Caco-2 (cell line): ENCODE results near the gene WDR77. TPM values are rescaled to one million over a fixed set of nuclear protein-coding genes. Genes with fewer than 3 reads are reported as not detected.

Experiments
- BruUV-seq: library from RNA; stranded (reverse); fragments of 400-500 nt; replicated peaks from 2 replicates; lab custom pipeline; 2021; lab: Mats Ljungman, UMichigan
- CTCF ChIA-PET: fragments of 300-600 bp; sonication (Branson Sonifier 250); formaldehyde crosslinking; loops from one replicate; lab custom pipeline; 2022; ENCODE audit warnings: antibody characterized with exemption; lab: Charles Lee
- POLR2A ChIA-PET: fragments of 300-600 bp; sonication (Branson Sonifier 250); formaldehyde crosslinking; loops from one replicate; lab custom pipeline; 2022; ENCODE audit warnings: antibody characterized with exemption; lab: Charles Lee
- DNase-seq, 2 experiments: peaks; one replicate each; pipeline versions ENCODE4 v3.0.0 to v3.0.0-alpha.2; 2020 to 2022
- H3K27me3 ChIP-seq: replicated peaks from 2 replicates; pipeline ENCODE4 v1.6.0; 2011; ENCODE audit warnings: low read length; ENCODE audit not compliant: control insufficient read depth, insufficient read depth
- H3K36me3 ChIP-seq: 2 replicates; pipeline ENCODE4 v1.5.1; 2011; ENCODE audit warnings: low read length; ENCODE audit not compliant: control insufficient read depth, insufficient read depth
- H3K4me1 ChIP-seq: fragments of 250-450 bp; sonication (Bioruptor Pico); 2 replicates; pipeline ENCODE4 v1.5.1; 2020; ENCODE audit warnings: mild to moderate bottlenecking
- H3K4me3 ChIP-seq: 2 replicates; pipeline ENCODE4 v1.5.1; 2011; ENCODE audit warnings: low read depth, mild to moderate bottlenecking, control low read depth, low read length
- H3K9me3 ChIP-seq: fragments of 250-450 bp; sonication (Bioruptor Pico); 2 replicates; pipeline ENCODE4 v1.5.1; 2020; ENCODE audit warnings: mild to moderate bottlenecking, moderate library complexity
- H3K27ac Mint-ChIP-seq: one replicate; pipeline ENCODE4 v1.8.0; 2022; ENCODE audit warnings: mixed read lengths; ENCODE audit not compliant: unreplicated experiment
- H3K27me3 Mint-ChIP-seq: one replicate; pipeline ENCODE4 v1.8.0; 2022; ENCODE audit warnings: mixed read lengths; ENCODE audit not compliant: insufficient read depth, unreplicated experiment
- H3K36me3 Mint-ChIP-seq: one replicate; pipeline ENCODE4 v1.8.0; 2022; ENCODE audit warnings: mild to moderate bottlenecking, mixed read lengths; ENCODE audit not compliant: insufficient read depth, unreplicated experiment
- H3K4me1 Mint-ChIP-seq: one replicate; pipeline ENCODE4 v1.8.0; 2022; ENCODE audit warnings: low read depth, mixed read lengths; ENCODE audit not compliant: unreplicated experiment
- H3K4me3 Mint-ChIP-seq: one replicate; pipeline ENCODE4 v1.8.0; 2022; ENCODE audit warnings: mild to moderate bottlenecking, moderate library complexity, mixed read lengths; ENCODE audit not compliant: unreplicated experiment
- H3K9me3 Mint-ChIP-seq: one replicate; pipeline ENCODE4 v1.8.0; 2022; ENCODE audit warnings: mixed read lengths; ENCODE audit not compliant: unreplicated experiment
- CTCF ChIP-seq, 2 experiments: fragments of 200-600 bp in 1 of 2; IDR thresholded peaks; 1 replicate in 1 of 2; 2 replicates in 1 of 2; pipeline versions ENCODE4 v1.5.1 to v1.8.0; 2011 to 2022; ENCODE audit warnings: antibody characterized with exemption in 1 of 2, control low read depth in 1 of 2, inconsistent platforms in 1 of 2, low read depth in 1 of 2, low read length in 1 of 2, mild to moderate bottlenecking in 1 of 2, moderate library complexity in 1 of 2; ENCODE audit not compliant: insufficient read depth in 1 of 2, severe bottlenecking in 1 of 2, unreplicated experiment in 1 of 2
- intact Hi-C: fragments of 100-400 bp; cut with micrococcal nuclease; formaldehyde crosslinking; loops from one replicate; pipeline ENCODE4 v1.10.0; 2022; ENCODE audit not compliant: unreplicated experiment
- total RNA-seq: library from RNA; stranded (reverse); gene quantifications from 2 replicates; pipeline ENCODE4 v1.2.3, GENCODE V29; 2022

WDR77 gene
- total RNA-seq, 1 experiment from 2014 or later: 31.9 TPM

GRCh38 chr1:111484391-111485026 is 35.5 kb upstream of the WDR77 start:
- Histone ChIP-seq H3K4me1 (no peaks in the 10 kb centered on the region), H3K4me3 (no peak overlapping the region), H3K36me3 (no peaks in the 10 kb centered on the region), H3K27me3 (no peaks in the 10 kb centered on the region), H3K9me3 (no peaks in the 10 kb centered on the region)
- H3K9me3 Mint-ChIP-seq: no peaks in the 10 kb centered on the region
- no peak for TF ChIP-seq CTCF (IDR thresholded peaks at IDR 0.05; ENCODE audit: insufficient read depth in 1 of 2, low read depth in 1 of 2, low read length in 1 of 2, severe bottlenecking in 1 of 2, unreplicated experiment in 1 of 2)
- DNase-seq: no peak
- intact Hi-C loops: loop anchor here (10.0 kb wide), 1 partner anchor 850 kb away; no protein-coding TSS in a partner anchor
- CTCF ChIA-PET: no interaction called here
- H3K27me3 Mint-ChIP-seq: no peaks in the 10 kb centered on the region
- POLR2A ChIA-PET: no interaction called here
- H3K36me3 Mint-ChIP-seq: no peaks in the 10 kb centered on the region
- H3K4me1 Mint-ChIP-seq: no peaks in the 10 kb centered on the region
- no peak overlapping the region for H3K27ac Mint-ChIP-seq
- BruUV-seq: no TSS peak
- H3K4me3 Mint-ChIP-seq: no peak overlapping the region

DNA sequence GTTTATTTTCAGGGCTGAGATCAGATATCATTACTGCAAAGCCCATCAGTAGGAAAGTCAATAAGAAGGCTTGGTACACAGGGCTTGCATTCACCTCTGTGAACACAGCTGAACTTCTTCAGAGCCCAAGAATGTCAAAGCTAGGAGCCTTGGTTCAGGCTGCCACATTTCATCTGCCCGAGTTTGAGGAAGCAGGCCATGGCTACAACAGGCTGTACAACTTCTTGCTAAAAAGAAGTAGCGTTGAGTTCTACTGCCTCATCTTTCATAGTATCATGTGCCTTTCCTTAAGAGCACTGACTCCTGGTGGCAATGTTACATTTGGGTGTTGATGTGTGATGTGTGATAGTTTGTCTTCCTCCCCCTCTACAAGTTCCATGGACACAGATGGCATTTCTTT is 34.8 kb upstream of the WDR77 start:
- no TSS peak for BruUV-seq
- no peaks in the 10 kb centered on the region for H3K36me3 ChIP-seq
- DNase-seq: no peak
- Mint-ChIP-seq H3K27ac (no peak overlapping the region), H3K4me1 (no peaks in the 10 kb centered on the region), H3K36me3 (no peaks in the 10 kb centered on the region), H3K4me3 (no peak overlapping the region), H3K9me3 (no peaks in the 10 kb centered on the region), H3K27me3 (no peaks in the 10 kb centered on the region)
- intact Hi-C loops: loop anchor here (10.0 kb wide), 1 partner anchor 851 kb away; no protein-coding TSS in a partner anchor
- no peaks in the 10 kb centered on the region for H3K27me3 ChIP-seq
- CTCF ChIA-PET: no interaction called here
- no peaks in the 10 kb centered on the region for H3K4me1 ChIP-seq
- POLR2A ChIA-PET: no interaction called here
- no peak overlapping the region for H3K4me3 ChIP-seq
- no peak for TF ChIP-seq CTCF (IDR thresholded peaks at IDR 0.05; ENCODE audit: insufficient read depth in 1 of 2, low read depth in 1 of 2, low read length in 1 of 2, severe bottlenecking in 1 of 2, unreplicated experiment in 1 of 2)
- H3K9me3 ChIP-seq: no peaks in the 10 kb centered on the region

DNA sequence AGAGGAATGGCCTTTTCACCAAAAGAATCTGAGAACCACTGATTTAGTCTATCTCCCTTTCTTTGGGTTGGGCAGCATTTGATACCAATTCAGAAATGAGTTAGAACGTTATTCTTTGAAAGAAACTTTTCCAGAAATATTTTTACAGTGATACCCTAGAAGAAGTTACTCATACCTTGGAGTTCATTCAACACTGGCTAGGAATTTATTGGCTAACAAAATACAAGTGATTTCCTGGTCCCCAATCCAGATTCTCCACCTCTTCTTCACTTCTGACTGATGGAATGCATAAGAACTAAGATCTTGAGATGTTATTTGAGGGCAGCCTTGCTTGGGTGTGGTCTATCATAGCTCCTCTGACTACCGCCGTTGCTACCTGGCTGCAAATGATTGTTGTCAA is 34.1 kb upstream of the WDR77 start:
- Mint-ChIP-seq H3K36me3 (no peaks in the 10 kb centered on the region), H3K27ac (no peak overlapping the region), H3K9me3 (no peaks in the 10 kb centered on the region), H3K27me3 (no peaks in the 10 kb centered on the region), H3K4me1 (no peaks in the 10 kb centered on the region), H3K4me3 (no peak overlapping the region)
- no peaks in the 10 kb centered on the region for H3K4me1 ChIP-seq
- ChIA-PET CTCF (interaction anchor here (2.1 kb wide), 1 partner anchor 25 kb away, joined by 27 read pairs; no protein-coding TSS in a partner anchor), POLR2A (no interaction called here)
- no peak for TF ChIP-seq CTCF (IDR thresholded peaks at IDR 0.05; ENCODE audit: insufficient read depth in 1 of 2, low read depth in 1 of 2, low read length in 1 of 2, severe bottlenecking in 1 of 2, unreplicated experiment in 1 of 2)
- DNase-seq: no peak
- intact Hi-C loops: loop anchor here (10.0 kb wide), 1 partner anchor 852 kb away; no protein-coding TSS in a partner anchor
- H3K27me3 ChIP-seq: no peaks in the 10 kb centered on the region
- H3K36me3 ChIP-seq: no peaks in the 10 kb centered on the region
- no peaks in the 10 kb centered on the region for H3K9me3 ChIP-seq
- H3K4me3 ChIP-seq: no peak overlapping the region
- BruUV-seq: no TSS peak
